SIG-M5 treated with dmso at 0.1 percent for 504 hours (cell line): ENCODE data around the gene TTLL6.
A peak's percentile ranks its signal among the peaks of the same experiment; 100 is the strongest.
"Not testable (repeated sequence)": the region's sequence is repeated elsewhere in the genome, so short reads cannot be mapped to it uniquely, and the experiment has no call there.

Source experiments
- DNase-seq: peaks from one replicate; lab custom pipeline; 2025; ENCODE audit not compliant: unreplicated experiment; lab: John Stamatoyannopoulos, UW

TTLL6 gene

DNA sequence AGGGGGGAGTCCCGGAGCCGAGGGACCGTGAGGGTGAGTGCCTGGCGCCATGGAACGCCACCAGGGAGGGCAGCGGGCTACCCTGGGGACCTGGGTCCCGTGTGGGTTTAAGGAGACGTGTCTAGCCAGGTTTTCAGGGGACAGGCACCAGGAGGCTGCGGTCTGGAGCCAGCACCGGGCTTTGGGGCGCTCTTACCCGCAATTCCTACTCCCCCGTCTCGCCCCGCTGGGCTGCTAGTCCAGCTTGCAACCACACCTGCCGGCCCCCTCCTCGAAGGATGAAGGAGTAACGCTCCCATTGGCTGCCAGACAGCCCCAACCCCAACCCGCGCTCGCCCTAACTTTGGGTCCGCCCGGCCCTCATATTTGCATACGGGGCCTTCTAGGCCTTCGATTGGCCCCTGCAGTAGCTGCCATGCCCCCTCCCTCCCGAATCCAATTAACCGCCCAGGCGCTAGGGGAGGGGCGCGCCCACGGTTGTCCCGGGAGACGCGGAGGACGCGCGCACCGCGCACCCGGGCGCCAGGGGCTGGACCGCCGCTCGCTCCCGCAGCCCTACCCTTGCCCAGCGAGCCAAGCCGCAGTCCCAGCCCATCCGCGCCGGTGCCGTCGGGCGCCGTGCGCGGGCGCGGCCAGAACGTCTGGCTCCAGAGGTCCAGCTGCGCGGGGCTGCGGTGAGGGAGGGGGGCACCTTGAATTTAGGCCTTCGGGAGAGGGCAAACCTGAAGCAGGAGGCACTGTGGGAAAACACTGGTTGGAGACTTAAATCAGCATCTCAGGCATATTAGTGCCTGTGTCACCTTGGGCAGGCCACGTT is at the start of gene TTLL6:
TSS of gene TTLL6 (minus strand) at position 456 of the 817 bp plus-strand sequence. CDS start at position 299, 157 bp downstream.
- DNase-seq: peak; percentile 85

DNA sequence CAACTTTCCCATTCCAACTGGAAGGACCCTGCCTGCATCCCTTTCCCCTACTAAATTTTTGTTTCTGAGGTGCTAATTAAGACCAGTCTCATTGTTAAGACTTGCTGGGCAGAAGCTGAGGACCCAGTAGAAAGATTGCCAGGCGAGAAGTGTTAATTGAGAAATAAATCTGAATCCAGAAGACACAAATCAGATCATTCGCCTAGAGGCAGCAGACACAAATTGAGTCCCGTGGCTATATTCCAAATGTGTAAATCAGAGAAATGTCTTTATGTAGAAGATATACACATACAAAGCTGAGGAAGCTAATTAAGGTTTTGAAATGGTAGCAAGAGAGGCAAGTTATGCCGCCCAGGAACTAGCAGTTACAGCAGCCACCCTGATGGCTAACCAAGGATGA is 43.4 kb upstream of the TTLL6 start:
- no peak for DNase-seq

DNA sequence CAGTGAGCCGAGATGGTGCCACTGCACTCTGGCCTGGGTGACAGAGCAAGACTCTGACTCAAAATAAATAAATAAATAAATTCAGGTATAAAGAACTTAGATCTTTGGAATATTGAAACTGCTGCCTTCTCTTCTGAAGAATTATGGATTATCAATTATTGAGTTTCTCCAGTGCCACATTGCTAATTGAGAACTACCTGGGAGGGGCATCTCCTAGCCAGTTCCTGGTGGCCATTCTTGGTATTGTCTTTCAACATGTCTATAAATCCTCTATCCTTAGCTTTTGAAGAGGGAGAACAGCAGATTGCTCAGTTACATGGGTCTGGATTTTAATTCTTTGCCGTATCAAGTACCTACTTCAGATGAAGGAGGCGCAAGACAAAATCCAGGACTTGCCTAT is 43.0 kb upstream of the TTLL6 start:
- DNase-seq: no peak

DNA sequence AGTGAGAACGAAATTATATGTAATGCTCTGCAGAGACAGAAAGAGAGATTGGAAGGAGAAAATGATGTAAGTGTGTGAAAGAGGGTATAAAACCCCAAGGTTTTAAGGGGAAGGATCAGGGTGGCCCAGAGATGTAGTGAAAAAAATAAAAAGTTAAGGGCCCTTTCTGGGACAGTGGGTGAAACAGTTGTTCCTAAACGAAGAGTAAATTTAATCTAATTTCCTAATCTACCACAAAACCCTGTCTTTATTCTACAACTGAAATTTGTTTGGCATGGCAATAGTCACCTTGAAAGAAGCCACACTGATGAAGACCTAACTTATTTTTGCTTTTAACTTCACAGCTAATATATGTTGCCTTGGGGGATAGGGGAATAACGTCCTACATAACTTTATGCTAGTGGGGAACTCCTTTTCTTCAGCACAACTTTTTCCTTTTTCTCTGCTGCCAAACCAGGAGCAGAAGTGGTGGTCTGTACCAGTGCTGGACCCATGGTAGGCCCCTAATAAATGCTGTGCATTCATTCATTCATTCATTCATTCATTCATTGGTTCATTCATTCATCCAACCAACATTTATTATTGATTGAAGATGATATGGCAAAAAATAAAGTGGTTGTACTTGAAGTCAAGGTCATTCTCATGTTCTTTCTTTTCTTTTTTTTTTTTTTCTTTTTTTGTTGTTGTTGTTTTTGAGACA is 39.2 kb upstream of the TTLL6 start:
- DNase-seq: no peak

DNA sequence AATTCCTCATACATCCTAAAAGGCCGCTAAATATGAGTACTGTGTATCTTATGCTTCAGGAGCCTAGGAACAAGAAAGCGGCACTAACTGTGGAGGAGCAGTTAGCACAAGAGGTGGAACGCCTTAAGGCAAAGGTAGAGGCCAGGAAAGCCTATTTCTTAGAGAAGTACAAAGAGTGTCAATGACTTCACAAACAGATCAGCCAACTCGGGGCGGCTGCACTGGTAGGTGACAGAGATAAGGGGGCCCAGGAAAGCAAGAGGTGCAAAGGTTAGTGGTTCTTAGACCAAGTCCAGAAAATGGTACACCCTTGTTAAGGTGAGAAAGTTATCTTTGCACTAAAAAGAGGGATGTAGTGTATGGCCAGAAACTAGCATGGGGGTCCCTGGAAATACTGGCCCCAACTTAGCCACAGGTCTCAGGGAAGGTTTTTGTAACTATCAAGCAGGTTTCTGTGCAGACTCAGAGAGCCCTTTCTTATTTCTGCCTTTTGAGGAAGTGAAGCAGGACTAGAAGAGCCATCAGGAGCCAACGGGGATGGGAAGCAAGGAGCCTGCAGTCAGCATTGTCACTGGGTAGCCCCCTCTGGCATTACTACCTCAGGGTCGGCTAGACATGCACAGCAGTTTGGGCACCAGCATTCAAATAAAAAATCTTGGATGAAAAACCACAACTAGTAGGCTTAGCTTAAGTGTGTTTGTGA is 37.9 kb upstream of the TTLL6 start:
- no peak for DNase-seq

DNA sequence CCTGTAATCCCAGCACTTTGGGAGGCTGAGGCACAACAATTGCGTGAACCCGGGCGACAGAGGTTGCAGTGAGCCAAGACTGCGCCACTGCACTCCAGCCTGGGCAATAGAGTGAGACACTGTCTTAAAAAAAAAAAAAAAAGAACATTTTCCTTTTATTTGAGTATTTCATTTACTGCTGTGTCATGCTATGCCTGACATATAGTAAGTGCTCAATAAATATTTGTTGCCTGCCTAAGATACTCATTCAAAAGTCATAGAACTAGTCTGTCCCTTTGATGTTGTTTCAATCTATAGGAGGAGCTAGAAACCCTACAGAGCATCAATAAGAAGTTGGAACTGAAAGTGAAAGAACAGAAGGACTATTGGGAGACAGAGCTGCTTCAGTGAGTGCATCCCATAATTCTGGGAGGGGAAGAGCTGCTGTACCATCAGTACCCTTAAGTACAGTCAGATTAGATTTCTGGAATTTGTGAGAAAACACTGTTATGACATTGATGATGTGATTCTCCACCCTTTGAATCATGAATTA is 33.8 kb upstream of the TTLL6 start:
- DNase-seq: no peak

DNA sequence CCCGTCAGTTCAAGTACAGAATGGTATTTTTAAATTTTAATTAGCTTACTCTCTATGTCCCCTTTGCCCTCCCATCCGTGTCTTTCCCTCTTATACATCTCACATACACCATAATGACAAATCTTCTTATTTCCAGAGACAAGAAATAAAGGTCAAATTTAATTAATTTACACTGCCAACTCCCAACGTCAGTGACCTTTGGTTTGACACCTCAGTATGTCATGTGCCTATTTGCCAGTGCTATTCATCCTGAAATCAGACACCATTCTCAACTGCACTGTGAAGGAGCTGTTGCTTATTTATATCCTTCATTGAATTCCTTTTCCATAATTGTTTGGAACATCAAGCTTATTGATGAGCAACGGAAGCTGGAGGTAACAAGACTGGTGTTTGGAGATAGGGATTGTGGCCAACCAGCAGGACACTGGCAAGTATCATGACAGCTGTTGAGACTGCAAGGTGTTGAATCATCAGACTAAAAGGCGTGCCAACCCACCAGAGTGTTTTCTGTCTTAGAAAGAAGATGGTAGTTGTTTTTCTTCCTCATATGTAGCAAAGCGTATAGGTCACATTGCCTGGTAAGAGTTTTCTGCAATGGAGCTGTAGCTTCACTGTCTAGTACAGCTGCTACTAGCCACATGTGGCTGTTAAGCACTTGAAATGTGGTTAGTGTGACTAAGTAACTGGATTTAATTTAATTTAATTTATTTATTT is 26.3 kb upstream of the TTLL6 start:
- DNase-seq: no peak

DNA sequence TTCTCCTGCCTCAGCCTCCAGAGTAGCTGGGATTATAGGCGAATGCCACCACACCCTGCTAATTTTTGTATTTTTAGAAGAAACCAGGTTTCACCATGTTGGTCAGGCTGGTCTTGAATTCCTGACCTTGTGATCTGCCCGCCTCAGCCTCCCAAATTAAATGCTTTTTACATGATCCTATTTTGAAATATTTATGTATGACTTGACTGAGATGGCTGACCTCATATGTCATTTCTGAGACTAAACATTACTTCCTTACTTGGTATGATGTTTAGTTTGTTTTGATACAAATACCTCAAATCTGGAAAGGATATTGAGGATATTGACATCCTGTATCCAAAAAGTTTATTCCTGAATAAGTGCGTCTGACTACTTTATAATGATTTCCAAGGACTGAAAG is 25.7 kb upstream of the TTLL6 start:
- no peak for DNase-seq

DNA sequence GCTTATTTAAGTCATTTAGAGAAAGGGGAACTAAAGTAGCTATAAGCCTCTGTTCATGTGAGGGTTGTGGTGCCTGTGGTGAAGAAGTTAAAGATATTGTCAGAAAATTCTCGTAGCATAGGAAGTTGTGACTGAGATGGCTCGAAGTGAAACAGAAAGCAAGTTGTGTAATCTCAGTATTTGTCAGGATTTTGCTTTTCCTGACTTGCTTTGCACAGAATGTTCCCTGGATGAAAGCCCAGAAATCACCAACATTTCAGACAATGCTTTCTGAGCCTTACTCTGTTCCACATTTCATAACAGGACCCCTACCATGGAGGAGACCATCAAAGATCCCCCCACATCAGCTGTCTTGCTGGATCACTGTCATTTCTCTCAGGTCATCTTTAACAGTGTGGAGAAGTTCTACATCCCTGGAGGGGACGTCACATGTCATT is 24.4 kb upstream of the TTLL6 start:
- DNase-seq: peak; percentile 97

DNA sequence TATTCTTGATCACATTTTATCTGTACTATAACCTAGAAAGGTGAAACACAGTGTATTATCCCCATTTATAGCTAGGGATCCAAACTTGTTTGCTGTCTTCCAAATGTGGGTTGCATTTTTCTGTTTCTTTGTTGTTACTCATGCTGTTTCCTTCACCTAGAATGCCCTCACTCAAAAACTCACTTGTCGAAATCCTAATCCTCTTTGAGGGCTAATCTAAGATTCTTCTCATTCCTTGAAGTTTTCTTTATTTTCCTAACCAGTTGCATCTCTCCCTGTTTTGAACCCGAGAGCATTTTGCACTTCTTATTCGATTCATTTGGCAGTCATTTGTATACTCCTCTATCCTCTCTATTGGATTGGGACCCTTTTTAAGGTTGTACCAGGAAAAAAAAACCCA is 23.4 kb upstream of the TTLL6 start:
- no peak for DNase-seq

DNA sequence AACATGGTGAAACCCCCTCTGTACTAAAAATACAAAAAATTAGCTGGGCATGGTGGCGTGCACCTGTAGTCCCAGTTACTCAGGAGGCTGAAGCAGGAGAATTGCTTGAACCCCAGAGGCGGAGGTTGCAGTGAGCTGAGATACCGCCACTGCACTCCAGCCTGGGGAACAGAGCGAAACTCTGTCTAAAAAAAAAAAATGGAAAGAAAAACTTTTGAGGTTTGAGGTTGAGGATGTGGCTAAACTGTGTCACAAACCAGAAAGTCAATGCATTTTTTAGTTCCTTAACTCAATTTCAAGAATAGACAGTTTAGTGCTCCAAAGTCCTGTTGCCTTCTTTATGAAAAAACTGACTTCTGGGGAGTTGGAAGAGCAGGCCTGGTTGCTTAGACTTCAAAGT is 20.4 kb upstream of the TTLL6 start:
- DNase-seq: peak; percentile 89

DNA sequence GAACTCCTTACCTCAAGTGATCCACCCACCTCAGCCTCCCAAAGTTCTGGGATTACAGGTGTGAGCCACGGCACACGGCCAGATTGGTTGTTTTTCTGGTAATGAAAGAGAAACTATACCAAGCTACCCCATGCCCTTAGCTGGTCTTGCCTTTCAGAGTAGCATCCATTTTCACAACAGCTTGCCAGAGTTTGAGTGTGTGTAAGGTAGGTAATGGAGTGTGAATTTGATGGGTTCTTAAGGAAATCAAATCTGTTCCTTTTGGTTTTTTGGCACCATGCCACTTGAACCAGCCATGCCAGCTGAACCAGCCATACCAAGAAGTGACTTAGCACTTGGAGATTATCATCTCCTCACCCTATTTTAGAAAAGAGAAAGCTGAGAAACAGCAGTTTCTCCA is 18.9 kb upstream of the TTLL6 start:
- no peak for DNase-seq

DNA sequence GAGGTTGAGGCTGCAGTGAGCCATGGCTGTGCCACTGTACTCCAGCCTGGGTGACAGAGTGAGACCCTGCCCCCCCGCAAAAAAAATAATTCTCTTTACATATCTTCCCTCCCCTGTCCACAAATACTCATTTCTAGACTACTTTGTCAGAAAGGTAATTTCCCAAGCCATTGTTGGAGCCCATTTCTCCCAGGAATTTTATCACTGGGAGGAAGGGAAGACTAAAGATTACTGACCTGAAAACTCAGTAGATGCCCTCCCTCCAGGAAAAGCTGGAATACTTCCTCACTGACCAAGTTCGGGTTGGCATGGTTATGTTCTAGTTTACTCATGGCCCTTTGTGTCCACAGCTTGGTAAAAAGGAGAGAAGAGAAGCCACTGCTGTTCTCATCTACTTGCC is 17.9 kb upstream of the TTLL6 start:
- DNase-seq: no peak

DNA sequence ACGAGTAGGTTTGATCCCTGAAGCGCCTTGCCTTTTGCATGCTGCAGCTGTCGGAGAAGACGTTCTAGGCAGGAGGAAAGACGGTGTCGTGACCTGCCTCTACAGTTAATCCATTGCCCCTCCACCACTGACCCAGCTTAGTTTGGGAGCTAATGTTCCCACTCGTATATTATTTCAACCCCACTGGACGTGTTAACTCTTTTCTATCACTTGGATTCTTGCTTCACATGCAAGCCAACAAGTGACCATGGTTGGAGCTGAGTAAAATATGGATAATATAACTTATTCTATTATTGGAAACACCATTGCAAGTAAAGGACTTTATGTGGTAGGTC is 14.5 kb upstream of the TTLL6 start:
- no peak for DNase-seq

DNA sequence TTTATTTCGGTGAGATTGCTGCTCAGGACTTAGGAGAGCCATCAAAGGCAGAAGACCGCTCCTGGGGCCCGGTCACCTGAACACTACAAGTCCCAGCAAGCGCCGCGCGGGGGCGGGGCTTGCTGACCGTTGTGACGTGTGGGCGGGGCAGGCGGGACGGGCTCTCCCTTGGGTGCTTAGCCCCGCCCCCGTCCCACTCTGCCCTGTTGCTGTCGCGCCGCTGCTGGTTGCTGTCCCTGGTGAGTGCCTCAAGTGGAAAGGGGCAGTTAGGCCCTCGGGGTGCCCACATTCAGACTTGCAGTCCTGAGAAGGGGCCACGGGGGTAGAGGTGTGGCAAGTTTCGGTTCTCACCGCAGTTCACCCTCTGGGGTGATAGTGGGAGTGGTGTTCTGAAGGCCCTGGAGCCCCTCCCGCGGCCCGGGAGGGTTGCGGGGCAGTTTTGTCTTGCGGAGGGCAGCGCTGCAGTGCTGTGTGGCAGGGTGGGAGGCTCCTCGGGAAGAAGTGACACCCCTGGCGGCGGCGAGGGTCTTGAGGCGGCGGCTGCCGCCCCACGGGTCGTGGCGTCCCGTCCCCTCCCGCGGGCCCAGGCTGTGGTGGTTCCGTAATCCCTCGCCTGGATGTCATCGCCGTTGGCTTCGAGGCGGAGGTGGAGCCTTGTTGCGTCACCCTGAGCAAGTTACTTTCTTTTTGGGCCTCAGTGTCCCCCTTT is 14.0 kb upstream of the TTLL6 start, which contains the start of gene CALCOCO2:
TSS of gene CALCOCO2 (plus strand) at position 196 of the 709 bp plus-strand sequence. CDS start 10,673 bp downstream, outside the sequence.
- peak; percentile 94 for DNase-seq

DNA sequence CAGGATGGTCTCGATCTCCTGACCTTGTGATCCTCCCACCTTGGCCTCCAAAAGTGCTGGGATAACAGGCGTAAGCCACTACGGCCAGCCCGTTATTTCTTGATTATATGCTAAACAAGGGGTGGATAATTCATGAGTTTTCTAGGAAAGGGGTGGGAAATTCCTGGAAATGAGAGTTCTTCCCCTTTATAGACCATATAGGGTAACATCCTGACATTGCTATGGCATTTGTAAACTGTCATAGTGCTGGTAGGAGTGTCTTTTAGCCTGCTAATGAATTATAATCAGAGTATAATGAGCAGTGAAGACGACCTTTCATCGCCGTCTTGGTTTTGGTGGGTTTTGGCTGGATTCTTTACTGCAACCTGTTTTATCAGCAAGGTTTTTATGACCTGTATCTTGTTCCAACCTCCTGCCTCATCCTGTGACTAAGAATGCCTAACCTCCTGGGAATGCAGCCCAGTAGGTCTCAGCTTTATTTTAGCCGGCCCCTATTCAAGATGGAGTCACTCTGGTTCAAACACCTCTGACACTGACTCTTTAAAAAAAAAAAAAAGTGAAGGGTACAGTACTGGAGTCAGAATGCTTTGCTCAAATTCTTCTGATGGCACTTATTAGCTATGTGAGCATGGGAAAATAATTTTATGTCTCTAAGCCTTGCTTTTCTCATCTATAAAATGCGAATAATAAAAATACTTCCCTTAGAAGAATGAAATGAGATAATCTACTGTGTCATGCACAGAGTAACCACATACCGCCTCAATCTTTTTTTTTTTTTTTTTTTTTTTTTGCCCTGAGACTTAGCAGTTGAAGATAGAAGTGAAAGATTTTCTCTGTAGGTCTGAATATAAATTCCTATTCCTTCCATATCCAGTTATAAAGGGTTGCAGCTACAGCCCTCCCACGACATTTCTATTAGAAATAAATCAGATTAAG is 8.7 kb upstream of the TTLL6 start:
- DNase-seq: no peak

DNA sequence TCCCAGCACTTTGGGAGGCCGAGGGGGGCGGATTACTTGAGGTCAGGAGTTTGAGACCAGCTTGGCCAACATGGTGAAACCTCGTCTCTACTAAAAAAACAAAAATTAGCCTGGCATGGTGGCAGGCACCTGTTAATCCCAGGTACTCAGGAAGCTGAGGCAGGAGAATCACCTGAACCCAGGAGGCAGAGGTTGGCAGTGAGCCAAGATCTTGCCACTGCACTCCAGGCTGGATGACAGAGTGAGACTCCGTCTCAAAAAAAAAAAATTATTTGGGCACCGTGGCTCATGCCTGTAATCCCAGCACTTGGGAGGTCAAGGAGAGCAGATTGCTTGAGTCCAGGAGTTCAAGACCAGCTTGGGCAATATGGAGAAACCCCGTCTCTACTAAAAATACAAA is 3.9 kb upstream of the TTLL6 start:
- DNase-seq: not testable (repeated sequence)

DNA sequence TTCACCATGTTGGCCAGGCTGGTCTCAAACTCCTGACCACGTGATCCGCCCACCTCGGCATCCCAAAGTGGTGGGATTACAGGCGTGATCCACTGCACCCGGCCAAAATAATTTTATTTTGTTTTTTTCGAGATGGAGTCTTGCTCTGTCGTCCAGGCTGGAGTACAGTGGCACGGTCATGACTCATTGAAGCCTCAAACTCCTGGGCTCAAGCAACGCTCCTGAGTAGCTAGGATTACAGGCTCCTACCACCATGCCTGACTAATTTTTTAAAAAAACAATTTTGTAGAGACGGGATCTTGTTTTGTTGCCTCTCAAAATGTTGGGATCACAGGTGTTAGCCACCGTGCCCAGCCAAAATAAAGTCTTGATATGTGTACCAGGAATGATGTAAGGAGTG is 2.4 kb upstream of the TTLL6 start:
- no peak for DNase-seq

DNA sequence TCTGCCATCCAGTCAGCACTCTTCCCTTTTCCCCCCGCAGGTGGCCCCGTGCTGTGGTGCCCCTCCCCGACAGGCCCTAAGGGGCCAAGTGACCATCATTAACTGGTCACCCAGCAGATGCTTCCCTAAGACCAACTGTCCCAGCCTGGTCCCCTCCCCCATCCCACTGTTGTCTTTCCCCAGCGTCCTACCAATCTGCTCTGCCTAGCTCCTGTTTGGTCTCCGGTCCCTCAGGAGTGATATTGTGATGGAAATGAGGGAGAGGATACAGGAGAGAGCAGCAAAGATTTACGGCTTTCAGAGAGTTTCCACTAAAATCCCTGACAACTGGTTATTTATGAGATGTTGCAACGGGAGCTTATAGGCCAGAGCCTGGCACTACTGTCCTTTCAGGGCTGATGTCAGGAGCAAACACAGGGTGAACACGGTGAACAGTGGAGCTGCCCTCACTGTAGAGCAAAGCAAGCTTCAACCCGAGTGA is 1.4 kb upstream of the TTLL6 start:
- DNase-seq: no peak
